ENCODE data around the gene PLXNB2.
"Not testable (repeated sequence)": the region's sequence is repeated elsewhere in the genome, so short reads cannot be mapped to it uniquely, and the experiment has no call there.

The PLXNB2 gene

DNA sequence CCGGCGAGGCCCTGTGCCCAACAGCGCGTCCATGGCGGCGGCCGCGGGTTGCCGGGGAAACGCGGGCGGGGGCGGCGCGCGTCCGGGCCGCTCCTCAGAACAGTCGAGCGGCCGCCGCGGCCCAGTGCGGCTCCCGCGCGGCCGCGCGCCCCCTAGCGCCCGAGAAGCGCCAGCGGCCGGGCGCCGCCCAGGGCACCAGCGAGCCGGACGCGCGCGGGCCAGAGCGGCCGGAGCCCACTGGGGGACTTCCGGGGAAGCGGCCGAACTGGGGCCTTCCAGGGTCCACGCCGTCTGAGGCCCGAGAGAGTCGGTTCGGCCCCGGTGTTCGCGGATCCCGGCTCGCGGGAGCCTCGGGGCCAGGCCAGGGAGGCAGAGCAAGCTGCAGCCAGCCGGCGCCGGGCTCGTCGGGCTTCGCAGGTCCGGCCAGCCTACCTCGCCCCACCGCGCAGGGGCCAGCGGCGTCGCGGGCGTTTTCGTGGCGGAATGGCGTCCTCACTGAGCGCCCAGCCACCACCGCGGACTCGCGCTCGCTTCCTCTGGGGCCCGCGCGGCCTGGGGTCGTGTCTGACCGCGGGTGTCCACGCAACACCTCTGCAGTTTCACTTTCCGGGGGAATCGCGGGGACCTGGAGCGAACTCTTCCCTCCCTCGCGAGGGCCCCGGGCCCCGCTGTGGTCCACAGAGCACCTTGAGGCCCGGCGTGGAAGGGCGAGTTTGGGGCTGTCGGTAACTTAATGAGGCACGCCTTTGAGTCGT, 19.7 kb upstream of the PLXNB2 start, which contains the start of gene DENND6B:
Gene DENND6B, minus strand, starts transcription at position 57 of the 755 bp plus-strand sequence. Its CDS starts 24 bp downstream, at position 33.
- peak; percentile 81 for DNase-seq (ENCODE audit: low read depth)

DNA sequence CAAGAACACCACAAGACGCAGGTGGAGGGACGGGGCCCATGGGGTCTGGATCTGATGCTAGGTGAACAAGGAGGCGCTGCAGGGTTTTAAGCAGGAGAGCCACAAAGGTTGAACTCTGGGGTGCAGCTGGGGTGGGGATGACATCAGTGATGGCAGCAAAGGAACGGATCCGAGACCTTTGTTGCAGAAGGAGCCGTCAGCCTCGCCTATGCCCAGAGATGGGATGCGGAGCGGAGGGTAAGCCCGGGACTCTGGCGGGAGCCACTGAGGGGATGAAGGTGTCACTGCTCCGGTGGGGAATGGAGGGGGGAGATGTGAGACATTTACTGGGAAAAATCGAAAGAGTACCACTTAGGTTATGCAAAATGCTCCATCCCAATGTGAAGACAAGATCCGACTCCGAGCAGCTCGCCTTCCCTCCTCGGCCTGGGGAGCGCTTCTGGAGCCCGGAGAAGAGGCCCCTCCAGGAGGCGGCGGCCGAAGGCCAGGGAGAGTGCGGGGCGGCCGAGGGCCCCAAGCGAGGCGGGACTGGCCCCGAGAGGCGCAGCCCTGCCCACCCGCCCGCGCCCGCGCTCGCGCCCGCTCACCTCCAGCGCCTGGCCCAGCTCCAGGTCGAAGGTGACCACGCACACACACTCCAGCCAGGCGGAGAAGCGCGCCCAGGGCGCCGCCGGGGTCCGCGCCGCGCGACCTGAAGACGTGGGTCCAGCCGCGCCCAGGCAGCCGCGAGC, 18.9 kb upstream of the PLXNB2 start:
- no peak for DNase-seq (ENCODE audit: low read depth)

DNA sequence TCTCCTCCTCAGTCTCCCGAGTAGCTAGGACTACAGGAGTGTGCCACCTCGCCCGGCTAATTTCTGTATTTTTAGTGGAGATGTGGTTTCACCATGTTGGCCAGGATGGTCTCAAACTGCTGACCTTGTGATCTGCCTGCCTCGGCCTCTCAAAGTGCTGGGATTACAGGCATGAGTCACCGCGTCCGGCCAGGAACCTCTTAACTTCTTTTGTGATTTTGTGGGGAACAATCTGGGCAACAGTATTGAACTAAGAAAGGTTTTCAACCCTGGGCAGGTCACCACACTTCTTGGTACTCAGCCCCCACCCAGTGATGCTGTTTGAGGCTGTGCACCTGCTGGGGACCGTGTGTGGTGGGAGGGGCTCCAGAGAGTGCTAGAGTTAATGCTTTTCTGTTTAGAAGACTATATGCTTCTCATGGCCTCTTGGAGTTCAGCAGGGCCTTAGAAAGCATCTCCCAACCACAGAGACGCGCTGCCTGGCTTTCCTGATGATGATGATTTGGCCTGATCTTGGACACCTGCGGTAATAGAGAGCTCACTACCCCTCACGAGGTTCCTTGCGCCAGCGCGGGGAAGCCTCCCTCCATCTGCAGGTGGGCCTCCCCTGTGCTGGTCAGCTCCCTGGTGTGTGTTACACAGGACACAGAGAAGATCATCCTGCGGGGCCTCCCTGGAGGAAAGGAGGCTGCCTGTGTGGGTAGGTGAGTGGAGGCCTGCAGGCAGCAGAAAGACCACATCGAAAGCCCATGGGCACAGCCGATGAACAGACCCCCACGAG, 18.2 kb upstream of the PLXNB2 start:
- no peak for DNase-seq (ENCODE audit: low read depth)

DNA sequence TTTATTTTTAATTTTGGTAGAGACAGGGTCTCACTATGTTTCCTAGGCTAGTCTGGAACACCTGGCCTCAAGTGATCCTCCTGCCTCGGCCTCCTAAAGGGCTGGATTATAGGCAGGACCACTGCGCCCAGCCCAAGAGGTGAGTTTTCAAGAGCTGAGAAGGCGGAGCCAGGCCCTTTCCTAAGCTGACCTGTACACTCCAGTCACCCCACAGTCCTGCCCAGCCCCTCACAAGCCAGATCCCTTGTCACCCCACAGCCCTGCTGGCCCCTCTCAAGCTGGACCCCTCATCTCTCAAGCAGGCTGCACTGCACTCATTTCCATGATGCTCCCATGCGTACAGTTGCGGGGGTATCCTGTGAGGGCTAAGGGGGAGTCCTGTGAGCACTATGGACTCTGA, 16.5 kb upstream of the PLXNB2 start:
- no peak for DNase-seq (ENCODE audit: low read depth)

DNA sequence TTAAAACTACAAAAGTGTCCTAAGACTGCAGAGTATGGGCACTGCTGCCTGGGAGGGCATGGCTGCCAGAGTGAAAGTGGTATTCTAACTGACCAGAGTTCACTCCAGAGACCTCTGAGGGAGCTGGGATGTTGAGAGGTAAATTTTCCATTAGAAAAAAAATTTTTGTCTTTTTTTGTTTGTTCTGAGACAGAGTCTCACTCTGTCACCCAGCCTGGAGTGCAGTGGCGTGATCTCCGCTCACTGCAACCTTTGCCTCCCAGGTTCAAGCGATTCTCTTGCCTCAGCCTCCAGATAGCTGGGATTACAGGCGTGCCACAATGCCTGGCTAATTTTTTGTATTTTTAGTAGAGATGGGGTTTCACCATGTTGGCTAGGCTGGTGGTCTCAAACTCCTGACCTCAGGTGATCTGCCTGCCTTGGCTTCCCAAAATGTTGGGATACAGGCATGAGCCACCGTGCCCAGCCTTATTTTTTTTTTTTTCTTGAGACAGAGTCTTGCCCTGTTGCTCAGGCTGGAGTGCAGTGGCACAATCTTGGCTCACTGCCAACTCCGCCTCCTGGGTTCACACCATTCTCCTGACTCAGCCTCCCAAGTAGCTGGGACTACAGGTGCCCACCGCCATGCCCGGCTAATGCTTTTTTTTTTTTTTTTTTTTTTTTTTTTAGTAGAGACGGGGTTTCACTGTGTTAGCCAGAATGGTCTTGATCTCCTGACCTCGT, 15.1 kb upstream of the PLXNB2 start:
- DNase-seq (ENCODE audit: low read depth) = not testable (repeated sequence)

DNA sequence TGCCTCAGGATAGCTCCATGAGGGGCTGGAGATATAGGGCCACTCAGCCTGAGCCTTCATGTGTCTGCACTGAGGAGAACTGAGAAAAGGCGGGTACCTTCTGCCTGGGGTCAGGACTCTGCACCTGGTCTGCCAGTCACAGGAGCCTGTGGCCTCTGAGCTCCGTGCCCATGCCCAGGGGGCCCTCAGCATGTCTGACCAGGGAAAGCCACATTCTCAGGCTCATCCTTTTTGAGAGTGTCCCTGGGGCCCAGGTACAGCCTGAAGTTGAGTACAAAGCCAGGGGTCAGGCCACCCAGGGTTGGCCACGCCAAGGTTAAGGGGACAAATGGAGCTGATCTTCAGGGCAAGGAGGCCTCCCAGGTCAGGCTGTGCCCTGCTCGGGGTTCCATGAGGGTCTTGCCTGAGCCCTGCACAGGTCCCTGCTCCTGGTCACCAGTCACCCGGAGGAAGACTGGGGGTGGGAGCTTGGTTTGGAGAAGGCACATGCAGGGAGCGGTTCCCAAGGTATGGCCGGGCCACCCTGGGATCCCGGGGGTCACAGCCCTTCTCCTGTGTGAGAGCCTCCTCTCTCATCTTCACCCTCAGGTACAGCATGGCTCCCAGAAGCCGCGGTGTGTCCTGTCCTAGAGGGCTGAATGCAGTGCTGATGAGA, 13.4 kb upstream of the PLXNB2 start:
- DNase-seq (ENCODE audit: low read depth) = no peak

DNA sequence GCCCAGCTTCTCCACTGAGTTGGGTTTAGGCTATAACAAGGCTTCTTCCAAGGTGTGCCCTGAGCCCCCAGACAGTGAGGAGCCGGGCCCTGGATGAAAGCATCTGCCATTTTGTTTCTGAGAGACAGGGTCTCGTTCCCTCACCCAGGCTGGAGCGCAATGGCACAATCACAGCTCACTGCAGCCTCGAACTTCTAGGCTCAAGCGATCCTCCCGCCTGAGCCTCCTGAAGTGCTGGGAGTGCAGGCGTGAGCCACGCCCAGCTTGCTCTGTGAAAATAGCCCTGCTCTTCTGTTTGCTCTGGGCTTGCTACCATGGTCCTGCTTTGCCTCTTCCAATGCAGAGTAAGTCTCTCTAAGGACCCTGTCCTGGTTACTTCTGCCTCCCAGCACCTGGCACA, 12.7 kb upstream of the PLXNB2 start:
- DNase-seq (ENCODE audit: low read depth) = no peak

DNA sequence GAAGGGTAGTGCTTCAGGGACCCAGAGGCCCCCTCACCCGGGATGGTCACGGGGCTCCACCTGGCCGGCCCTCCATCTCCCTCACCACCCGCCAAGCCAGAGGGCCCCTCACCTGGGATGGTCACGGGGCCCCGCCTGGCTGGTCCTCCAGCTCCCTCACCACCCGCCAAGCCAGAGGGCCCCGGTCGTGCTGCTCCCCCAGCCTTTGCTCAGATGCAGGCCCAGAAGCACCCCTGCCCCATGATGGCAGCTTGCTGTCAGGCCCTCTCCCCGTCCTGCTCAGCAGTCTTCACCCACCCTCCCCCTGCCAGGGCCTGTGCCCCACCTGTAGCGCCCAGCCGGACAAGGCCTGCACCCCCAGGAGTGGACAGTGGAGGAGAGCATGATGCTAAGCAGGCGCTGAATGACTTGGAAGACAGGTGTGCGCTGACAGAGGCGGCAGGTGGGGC, 12.1 kb upstream of the PLXNB2 start:
- no peak for DNase-seq (ENCODE audit: low read depth)

DNA sequence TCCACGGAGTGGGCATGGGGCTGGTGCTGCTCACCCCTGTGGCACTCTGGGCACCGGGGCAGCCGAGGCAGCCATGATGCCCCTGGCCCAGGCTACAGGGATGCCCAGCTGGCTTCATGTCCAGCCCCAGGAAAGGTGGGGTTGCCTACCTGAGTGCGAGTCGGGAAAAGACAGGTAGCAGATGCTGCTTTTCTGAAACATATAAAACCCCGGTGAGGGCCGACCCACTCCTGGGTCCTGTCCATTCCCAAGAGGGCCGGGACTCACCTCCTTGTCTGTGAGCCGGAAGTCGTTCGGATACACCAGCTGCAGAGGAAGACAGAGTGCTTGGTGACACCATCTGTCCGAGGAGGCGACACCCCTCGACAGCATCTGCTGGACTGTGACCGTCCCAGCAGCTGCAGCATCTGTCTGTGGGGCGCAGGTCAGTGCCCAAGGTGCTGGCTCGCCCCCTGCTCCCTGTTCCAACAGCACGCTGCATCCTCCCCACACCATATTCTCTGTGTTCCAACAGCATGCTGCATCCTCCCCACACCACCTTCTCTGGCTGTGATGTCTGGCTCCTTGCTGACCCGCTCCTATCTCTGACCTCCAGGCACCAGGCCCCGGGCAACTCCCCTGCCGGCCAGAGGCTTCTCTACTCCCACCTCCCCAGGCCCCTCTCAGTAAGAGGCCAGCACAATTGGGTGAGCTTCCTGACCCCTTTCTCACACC, 11.4 kb upstream of the PLXNB2 start:
- DNase-seq (ENCODE audit: low read depth) = no peak

DNA sequence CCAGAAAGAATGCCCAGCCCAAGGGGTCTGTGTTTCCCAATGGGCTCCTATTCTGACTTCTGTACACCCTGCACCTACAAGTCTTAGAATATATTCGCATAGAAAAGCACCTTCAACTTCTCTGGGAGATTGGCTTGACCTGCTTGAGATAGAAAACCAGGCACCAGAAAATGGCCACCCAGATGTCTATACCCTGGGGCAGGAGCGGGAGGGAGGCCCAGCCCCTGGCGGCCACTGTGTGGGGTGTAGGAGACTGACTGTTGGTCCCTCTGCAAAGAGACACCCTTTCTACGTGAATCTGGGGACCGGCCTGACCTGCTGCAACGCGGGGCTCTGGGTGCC, 10.9 kb upstream of the PLXNB2 start:
- no peak for DNase-seq (ENCODE audit: low read depth)

DNA sequence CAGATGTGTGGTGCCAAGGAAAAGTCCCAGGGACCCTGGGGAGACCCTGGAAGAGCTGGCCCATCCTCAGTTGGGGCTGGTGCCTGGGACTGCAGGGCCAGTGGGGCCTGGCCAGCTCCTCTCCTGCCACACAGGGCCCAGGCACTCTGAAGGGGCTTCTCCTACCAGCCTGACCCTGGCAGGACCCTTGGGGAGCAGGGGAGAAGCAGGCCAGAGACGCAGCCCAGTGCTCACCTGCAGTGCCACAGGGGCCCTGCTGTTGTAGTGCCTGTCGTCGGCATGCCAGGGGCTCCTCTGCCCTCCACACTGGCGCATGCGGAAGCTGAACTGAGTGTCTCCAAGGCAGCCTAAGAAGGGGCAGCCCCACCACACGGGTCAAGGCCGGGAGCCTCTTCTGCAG, 10.2 kb upstream of the PLXNB2 start:
- no peak for DNase-seq (ENCODE audit: low read depth)

DNA sequence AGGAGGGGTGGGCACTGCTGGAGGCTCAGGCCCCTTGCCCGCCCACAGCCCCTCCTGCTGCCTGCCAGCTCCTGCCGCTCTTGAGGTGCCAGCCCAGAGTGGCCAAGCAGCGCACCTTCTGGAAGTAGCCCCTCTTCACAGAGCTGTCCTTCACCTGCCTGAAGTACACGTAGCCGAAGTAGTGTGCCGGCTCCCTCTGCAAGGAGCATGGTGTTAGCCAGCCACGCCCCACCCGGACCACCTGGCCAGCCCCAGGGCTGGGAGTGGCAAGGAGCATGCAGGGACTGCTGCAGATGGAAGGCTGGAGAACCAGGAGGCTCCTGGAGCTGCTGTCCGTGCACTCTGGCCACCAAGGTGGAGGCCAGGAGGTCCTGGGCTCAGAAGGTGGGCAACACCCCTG, 9.7 kb upstream of the PLXNB2 start:
- DNase-seq (ENCODE audit: low read depth) = no peak

DNA sequence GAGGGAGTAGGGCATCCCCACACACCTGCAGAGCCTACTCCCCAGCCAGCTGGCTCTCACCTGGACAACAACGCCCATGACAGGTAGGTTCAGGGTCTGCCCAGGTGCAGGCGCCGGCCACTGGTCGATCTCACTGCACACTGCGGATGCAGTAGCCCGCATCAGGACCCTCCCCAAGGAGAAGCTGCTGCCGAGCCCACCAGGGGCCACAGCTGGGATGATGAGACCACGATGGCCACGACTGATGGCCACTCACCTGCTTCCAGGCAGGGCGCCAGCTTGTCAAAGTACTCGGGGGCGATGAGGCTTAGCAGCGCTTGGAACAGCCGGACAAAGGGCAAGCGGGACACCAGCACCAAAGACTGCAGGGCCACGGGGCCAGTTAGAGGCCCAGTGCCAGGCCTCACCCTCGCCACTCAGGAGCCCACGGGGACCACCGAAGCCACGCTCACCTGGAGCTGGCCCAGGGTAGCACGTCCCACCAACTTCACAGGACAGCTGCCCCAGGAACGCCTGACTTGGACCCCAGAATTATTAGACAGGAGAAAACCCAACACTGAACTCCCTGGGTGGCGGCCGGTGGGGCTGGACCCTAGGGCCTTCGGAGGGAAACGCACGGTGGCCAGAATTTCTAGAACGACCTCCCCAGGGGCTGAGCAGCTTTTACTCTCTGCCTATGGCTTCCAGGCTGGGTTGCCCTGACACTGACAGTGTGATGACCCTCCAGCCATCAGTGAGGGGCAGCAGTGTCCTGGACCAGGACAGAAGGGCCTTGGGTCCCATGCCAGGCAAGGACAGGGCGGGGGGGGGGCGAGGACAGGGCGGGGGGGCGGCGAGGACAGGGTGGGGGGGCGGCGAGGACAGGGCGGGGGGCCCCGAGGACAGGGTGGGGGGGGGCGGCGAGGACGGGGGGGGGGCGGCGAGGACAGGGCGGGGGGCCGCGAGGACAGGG, 8.9 kb upstream of the PLXNB2 start:
- DNase-seq (ENCODE audit: low read depth) = no peak

DNA sequence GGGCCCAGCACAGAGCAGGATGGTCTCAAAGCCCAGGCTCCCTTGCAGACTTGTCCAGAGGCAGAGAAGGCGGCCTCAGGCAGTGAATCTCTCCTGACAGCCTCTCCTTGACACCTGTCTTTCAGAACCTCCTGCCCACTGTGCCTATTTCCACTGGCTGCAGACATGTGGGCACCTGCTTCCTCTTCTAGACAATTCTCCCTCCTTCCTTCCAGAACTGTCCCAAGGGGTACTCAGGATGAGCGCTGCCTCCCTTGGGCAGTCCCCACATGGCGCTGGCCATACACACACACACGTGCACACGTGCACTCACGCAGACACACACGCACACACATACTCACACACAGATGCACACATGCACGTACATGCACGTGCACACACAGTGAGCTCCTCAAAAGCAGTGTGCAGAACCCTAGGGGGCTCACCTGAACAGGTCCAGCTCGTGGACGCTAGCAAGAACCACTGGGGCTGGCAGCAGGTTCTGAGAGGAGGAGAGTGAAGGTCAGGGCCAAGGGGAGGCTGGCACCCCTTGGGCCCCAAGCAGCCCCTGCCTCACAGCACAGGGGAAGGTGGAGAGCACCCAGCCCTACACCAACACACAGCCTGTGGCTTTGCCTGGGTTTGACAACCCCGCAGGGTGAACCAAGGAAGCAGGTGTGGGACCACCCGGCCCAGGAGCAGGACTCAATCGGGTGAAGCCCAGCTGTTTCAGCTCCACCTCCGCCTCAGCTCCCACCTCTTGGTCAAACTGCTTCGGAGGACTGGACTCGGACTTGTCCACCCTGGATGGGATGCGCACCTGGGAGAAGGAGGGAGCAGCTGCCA, 8.1 kb upstream of the PLXNB2 start:
- DNase-seq (ENCODE audit: low read depth) = no peak

DNA sequence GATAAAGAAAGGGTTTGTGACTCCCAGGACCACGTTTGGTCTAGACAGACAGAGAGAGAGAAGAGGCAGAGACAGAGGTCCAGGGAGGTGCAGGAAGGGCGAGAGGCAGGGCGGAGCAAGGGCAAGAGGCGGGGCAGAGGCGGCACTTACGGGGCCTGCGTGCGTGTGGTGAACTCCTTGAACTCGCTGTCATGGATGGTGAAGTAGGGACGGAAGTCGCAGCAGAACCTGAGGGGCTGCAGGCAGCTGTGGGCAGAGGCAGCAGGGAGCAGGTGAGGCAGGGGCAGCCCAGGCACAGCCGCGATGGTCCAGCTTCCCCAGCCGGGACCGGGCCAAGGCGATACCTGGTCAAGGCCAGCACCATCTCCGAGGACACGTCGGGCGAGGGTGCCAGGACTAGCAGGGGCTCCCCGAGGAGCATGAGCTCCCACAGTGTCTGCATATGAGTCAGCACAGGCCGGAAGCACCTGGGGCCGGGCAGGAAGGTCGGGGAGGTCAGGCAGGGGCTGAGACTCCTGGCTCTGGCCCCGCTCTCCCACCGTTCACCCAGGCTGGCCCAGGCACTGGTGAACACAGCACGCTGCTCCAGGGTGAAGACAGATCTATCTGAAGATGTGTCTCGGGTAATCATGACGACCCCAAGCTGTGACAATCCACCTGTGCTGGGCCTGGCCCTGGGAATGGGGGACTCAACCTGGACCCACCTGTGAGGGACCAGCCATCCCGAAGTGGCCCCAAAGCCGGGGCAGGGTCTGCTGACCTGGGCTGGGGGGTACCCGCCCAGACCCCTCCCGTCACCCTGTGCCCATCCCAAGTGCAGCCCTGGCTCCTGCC, 7.2 kb upstream of the PLXNB2 start:
- DNase-seq (ENCODE audit: low read depth) = no peak

DNA sequence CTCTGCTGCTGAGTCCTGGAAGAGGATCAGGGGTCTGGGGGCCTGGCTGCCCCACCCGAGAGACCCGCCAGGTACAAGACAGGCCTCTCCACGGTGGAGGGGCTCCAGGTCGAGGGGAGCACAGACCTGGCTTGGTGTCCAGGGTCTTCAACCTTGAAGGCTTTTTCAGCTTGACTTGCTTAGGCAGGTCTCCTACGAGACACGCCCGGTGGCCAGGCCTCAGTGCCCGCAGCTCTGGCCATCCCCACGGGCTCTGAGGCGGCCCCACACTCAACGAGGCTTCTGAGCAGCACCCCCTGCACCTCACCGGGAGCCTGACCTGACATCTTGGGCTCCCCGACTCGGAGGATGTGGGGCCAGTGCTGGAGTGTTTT, 6.6 kb upstream of the PLXNB2 start:
- no peak for DNase-seq (ENCODE audit: low read depth)

DNA sequence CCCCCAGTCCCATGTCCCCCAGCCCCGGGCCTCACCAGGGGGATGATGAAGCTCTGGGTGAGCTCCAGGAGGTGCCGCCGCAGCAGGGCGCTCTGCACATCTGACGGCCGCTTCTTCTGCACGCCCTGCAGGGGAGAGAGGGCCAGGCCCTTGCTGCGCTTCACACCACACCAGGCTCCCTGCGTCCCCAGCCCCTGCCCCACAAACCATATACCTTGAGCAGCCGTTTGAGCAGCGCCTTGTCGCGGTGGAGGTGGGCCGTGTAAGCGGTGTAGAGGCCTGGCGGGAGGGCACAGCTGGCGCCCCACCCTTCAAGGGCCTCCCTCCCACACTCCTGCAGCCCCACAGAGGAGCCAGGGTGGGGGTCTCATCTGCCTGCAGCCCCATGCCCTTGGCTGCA, 6.2 kb upstream of the PLXNB2 start:
- DNase-seq (ENCODE audit: low read depth) = no peak

DNA sequence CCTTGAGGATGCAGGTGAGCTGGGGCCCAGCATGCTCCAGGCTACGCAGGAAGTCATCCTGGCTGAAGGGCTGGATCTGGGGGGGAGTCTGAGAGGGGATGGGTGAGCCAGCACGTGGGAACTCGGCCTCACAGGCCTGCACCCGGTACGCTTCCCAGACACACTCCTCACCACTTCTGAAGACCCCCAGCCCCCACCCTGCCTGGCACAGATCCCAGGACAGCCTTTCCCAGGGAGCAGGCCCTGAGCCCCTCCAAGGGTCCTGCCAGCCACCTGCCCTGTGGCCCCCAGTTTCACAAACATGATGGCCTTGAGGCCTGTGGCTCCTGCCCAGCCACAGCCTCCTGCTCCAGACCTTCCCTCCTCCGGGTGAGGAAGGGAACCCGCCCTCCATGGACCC, 5.6 kb upstream of the PLXNB2 start:
- DNase-seq (ENCODE audit: low read depth) = no peak

Measured in ELR (cell line).